OCI-LY1 (cell line): ENCODE results near the gene PLA2G4B.
A peak's percentile ranks its signal among the peaks of the same experiment; 100 is the strongest.

Experiments used
- H2AFZ ChIP-seq: fragments of 200-600 bp; sonication (generic), shearing (Covaris generic); 2 replicates; pipeline ENCODE4 v1.6.0; 2014; ENCODE audit warnings: antibody characterized with exemption, mild to moderate bottlenecking, low read length
- H3F3A ChIP-seq: fragments of 200-600 bp; sonication (generic), shearing (Covaris generic); 2 replicates; pipeline ENCODE4 v1.6.0; 2014; ENCODE audit warnings: mild to moderate bottlenecking, antibody characterized with exemption, low read length, moderate library complexity; ENCODE audit not compliant: insufficient read depth
- H3K27ac ChIP-seq: fragments of 200-600 bp; sonication (generic); 2 replicates; pipeline ENCODE4 v1.5.1; 2014; ENCODE audit warnings: low read length, mixed run types, mild to moderate bottlenecking, low read depth; ENCODE audit not compliant: poor library complexity, severe bottlenecking
- H3K27me3 ChIP-seq: fragments of 200-600 bp; sonication (generic); 2 replicates; pipeline ENCODE4 v1.6.0; 2014; ENCODE audit warnings: antibody characterized with exemption, mild to moderate bottlenecking, low read length, moderate library complexity; ENCODE audit not compliant: insufficient read depth
- H3K36me3 ChIP-seq: fragments of 200-600 bp; sonication (generic); 2 replicates; pipeline ENCODE4 v1.6.1; 2014; ENCODE audit warnings: mild to moderate bottlenecking, antibody characterized with exemption, low read length, moderate library complexity, mixed read lengths; ENCODE audit not compliant: insufficient read depth
- H3K4me1 ChIP-seq: fragments of 200-600 bp; sonication (generic); 2 replicates; pipeline ENCODE4 v1.5.1; 2014; ENCODE audit warnings: mild to moderate bottlenecking, low read length, moderate library complexity; ENCODE audit not compliant: insufficient read depth, severe bottlenecking
- H3K4me2 ChIP-seq: fragments of 200-600 bp; sonication (generic), shearing (Covaris generic); 2 replicates; pipeline ENCODE4 v1.6.1; 2014; ENCODE audit warnings: low read length
- H3K4me3 ChIP-seq: fragments of 200-600 bp; sonication (generic); 2 replicates; pipeline ENCODE4 v1.5.1; 2014; ENCODE audit warnings: low read length, low read depth, mild to moderate bottlenecking, mixed read lengths; ENCODE audit not compliant: poor library complexity, severe bottlenecking
- H3K79me2 ChIP-seq: fragments of 200-600 bp; shearing (Covaris generic); 2 replicates; pipeline ENCODE4 v1.6.1; 2016; ENCODE audit warnings: mixed run types, low read length, mixed read lengths; ENCODE audit not compliant: insufficient read depth
- H3K9ac ChIP-seq: fragments of 200-600 bp; sonication (generic), shearing (Covaris generic); 2 replicates; pipeline ENCODE4 v1.6.1; 2014; ENCODE audit warnings: mild to moderate bottlenecking, low read length, mixed read lengths
- H3K9me2 ChIP-seq: fragments of 200-600 bp; sonication (generic), shearing (Covaris generic); 2 replicates; pipeline ENCODE4 v1.6.1; 2014; ENCODE audit warnings: low read depth, mild to moderate bottlenecking, low read length, mixed read lengths
- H3K9me3 ChIP-seq: fragments of 200-600 bp; shearing (Covaris generic); 2 replicates; pipeline ENCODE4 v1.6.1; 2014; ENCODE audit warnings: low read length, mixed read lengths
- H4K20me1 ChIP-seq: fragments of 200-600 bp; sonication (generic), shearing (Covaris generic); 2 replicates; pipeline ENCODE4 v1.6.0; 2016; ENCODE audit warnings: mild to moderate bottlenecking, low read length; ENCODE audit not compliant: insufficient read depth
- CTCF ChIP-seq: fragments of 200-600 bp; sonication (generic), shearing (Covaris generic); IDR thresholded peaks from 2 replicates; pipeline ENCODE4 v1.5.1; 2017; ENCODE audit warnings: mild to moderate bottlenecking, antibody characterized with exemption, low read length, moderate library complexity, mixed read lengths
- EZH2 ChIP-seq: fragments of 200-600 bp; sonication (generic), shearing (Covaris generic); IDR thresholded peaks from 2 replicates; pipeline ENCODE4 v1.8.0; 2017; ENCODE audit warnings: borderline replicate concordance, mixed run types, mild to moderate bottlenecking, antibody characterized with exemption, low read length, moderate library complexity, mixed read lengths

Gene PLA2G4B

GRCh38 chr15:41825572-41826535 is 12.8 kb upstream of the PLA2G4B start:
- Histone ChIP-seq H3F3A (no peaks in the 10 kb centered on the region), H3K27me3 (no peaks in the 10 kb centered on the region), H3K4me2 (no peak overlapping the region), H3K9me3 (no peaks in the 10 kb centered on the region), H3K9ac (no peak overlapping the region), H2AFZ (no peak overlapping the region), H3K4me3 (no peak overlapping the region), H3K79me2 (no peaks in the 10 kb centered on the region), H3K9me2 (no peaks in the 10 kb centered on the region), H4K20me1 (no peaks in the 10 kb centered on the region), H3K4me1 (peaks cover 13% of the 10 kb centered on the region), H3K36me3 (peaks cover 3% of the 10 kb centered on the region; the same call in 1 of the 2 replicates), H3K27ac (no peak overlapping the region)
- TF ChIP-seq CTCF (no peak), EZH2 (no peak)

GRCh38 chr15:41827290-41827879 is 11.3 kb upstream of the PLA2G4B start:
- H3K9ac ChIP-seq: peak overlapping the region; percentile 61
- H3K79me2 ChIP-seq: no peaks in the 10 kb centered on the region
- H4K20me1 ChIP-seq: no peaks in the 10 kb centered on the region
- TF ChIP-seq CTCF: no peak; the same call in 1 of the 2 replicates
- no peak for TF ChIP-seq EZH2
- no peaks in the 10 kb centered on the region for H3K27me3 ChIP-seq
- H3K36me3 ChIP-seq: no peaks in the 10 kb centered on the region
- H3F3A ChIP-seq: no peaks in the 10 kb centered on the region
- peak overlapping the region; percentile 82 for H3K4me3 ChIP-seq
- H3K4me2 ChIP-seq: peak overlapping the region; percentile 87
- no peak overlapping the region for H3K27ac ChIP-seq
- H3K9me3 ChIP-seq: no peaks in the 10 kb centered on the region
- 0 out of 2 replicates have a peak overlapping the region, but pooled peaks have one; percentile 39 for H2AFZ ChIP-seq
- no peaks in the 10 kb centered on the region for H3K9me2 ChIP-seq
- peaks cover 13% of the 10 kb centered on the region for H3K4me1 ChIP-seq

GRCh38 chr15:41827880-41828806 is 10.5 kb upstream of the PLA2G4B start, which contains the start of gene JMJD7:
Gene JMJD7 (plus strand): TSS chr15:41828092. CDS start chr15:41828125, 33 bp downstream.
- H3K79me2 ChIP-seq: no peaks in the 10 kb centered on the region
- TF ChIP-seq CTCF: no peak
- no peak for TF ChIP-seq EZH2
- H3K4me3 ChIP-seq: peak within 1 kb of the TSS; percentile 82
- H4K20me1 ChIP-seq: no peaks in the 10 kb centered on the region
- peaks cover 18% of the 10 kb centered on the region for H3K4me1 ChIP-seq
- H3K36me3 ChIP-seq: no peaks in the 10 kb centered on the region
- no peaks in the 10 kb centered on the region for H3K9me3 ChIP-seq
- no peaks in the 10 kb centered on the region for H3K27me3 ChIP-seq
- H3K9me2 ChIP-seq: no peaks in the 10 kb centered on the region
- H2AFZ ChIP-seq: 0 out of 2 replicates have a peak within 1 kb of the TSS, but pooled peaks have one; percentile 39
- H3K27ac ChIP-seq: no peak within 1 kb of the TSS
- peak within 1 kb of the TSS; percentile 91 for H3K4me2 ChIP-seq
- peak within 1 kb of the TSS; percentile 71 for H3K9ac ChIP-seq
- no peaks in the 10 kb centered on the region for H3F3A ChIP-seq
